Heart left ventricle (tissue), 16 donors: ENCODE data around the gene LCN2. TPM values are rescaled to one million over a fixed set of nuclear protein-coding genes. Genes with fewer than 3 reads are reported as not detected.

Source experiments
- ATAC-seq, 4 donors: fragments of 200-7000 bp; cut with Tn5 transposase; one replicate each; pipeline ENCODE4 v1.9.1; 2020 to 2022; ENCODE audit warnings: moderate library complexity in 4 of 4, mild to moderate bottlenecking in 3 of 4, moderate number of reproducible peaks in 1 of 4
- DNase-seq, 5 donors: peaks; one replicate each; pipeline ENCODE4 v3.0.0-alpha.2; 2020
- H3K27ac ChIP-seq, 12 donors: fragments of 200-600 bp; sonication (generic) in 4 of 12; one replicate each; pipeline versions ENCODE4 v1.5.0 to v1.8.0; 2016 to 2022; ENCODE audit warnings: mild to moderate bottlenecking in 2 of 12
- H3K27me3 ChIP-seq, 9 donors: fragments of 200-600 bp; sonication (generic) in 2 of 9; one replicate each; pipeline versions ENCODE4 v1.5.1 to v1.8.0; 2016 to 2022; ENCODE audit warnings: mild to moderate bottlenecking in 3 of 9
- H3K36me3 ChIP-seq, 9 donors: fragments of 200-600 bp; sonication (generic) in 2 of 9; one replicate each; pipeline versions ENCODE4 v1.5.0 to v1.8.0; 2018 to 2022; ENCODE audit warnings: mild to moderate bottlenecking in 2 of 9
- H3K4me1 ChIP-seq, 12 donors: fragments of 200-600 bp; sonication (generic) in 4 of 12; one replicate each; pipeline versions ENCODE4 v1.5.0 to v1.8.0; 2016 to 2022; ENCODE audit warnings: mild to moderate bottlenecking in 3 of 12
- H3K4me3 ChIP-seq, 12 donors: fragments of 200-600 bp; sonication (generic) in 4 of 12; one replicate each; pipeline versions ENCODE4 v1.5.0 to v1.8.0; 2017 to 2022; ENCODE audit warnings: mild to moderate bottlenecking in 9 of 12, moderate library complexity in 4 of 12
- H3K9me3 ChIP-seq, 12 donors: fragments of 200-600 bp; sonication (generic) in 4 of 12; one replicate each; pipeline versions ENCODE4 v1.5.0 to v1.8.0; 2016 to 2022; ENCODE audit warnings: mild to moderate bottlenecking in 1 of 12
- CTCF ChIP-seq, 12 donors: fragments of 200-600 bp; sonication (generic) in 4 of 12; IDR thresholded peaks; one replicate each; pipeline versions ENCODE4 v1.5.0 to v1.8.0; 2018 to 2022; ENCODE audit warnings: antibody characterized with exemption in 12 of 12, mild to moderate bottlenecking in 5 of 12
- POLR2A ChIP-seq, 2 donors: fragments of 450-650 bp; IDR thresholded peaks; one replicate each; pipeline ENCODE4 v1.6.1; 2017; ENCODE audit warnings: antibody characterized with exemption in 2 of 2, mild to moderate bottlenecking in 2 of 2, moderate library complexity in 2 of 2
- WGBS, 4 donors: extraction: QIAGEN DNeasy Blood & Tissue Kit in 2 of 4; methylation state at CpG; one replicate each; pipeline versions ENCODE4 v1.1.5 to v1.1.7; 2013 to 2018; 5-methylcytosine and 5-hydroxymethylcytosine counted together
- intact Hi-C, 10 donors: fragments of 100-400 bp; cut with DNase I; formaldehyde crosslinking; loops; one replicate each; pipeline versions ENCODE4 v1.11.1 to v1.14.2; 2022
- polyA plus RNA-seq, 2 donors: library from polyadenylated mRNA; stranded (reverse); fragments of 200-250 nt; gene quantifications; one replicate each; pipeline ENCODE4 v1.2.3, GENCODE V29; 2013
- total RNA-seq, 9 donors: library from RNA; depleted of rRNA in 2 of 9; stranded (reverse); fragments of >200 nt in 2 of 9; fragmentation: NEBNext Ultra II Directional in 3 of 9; extraction: Animal tissue kit (Norgen Biotek cat#: 25700) in 3 of 9; gene quantifications; one replicate each; pipeline versions ENCODE4 v1.1.0 to v1.2.4, GENCODE V29; 2016 to 2023
- donor health status: ischemic (EF 13 %, LVEDD 7.1; RV severe dilation, severe dysfunction).
- donor health status: healthy with polysubstance abuse.
- donor health status: DM: no; HTN: yes; CAD: no.
- donor health status: DM: no; HTN: no; CAD: no.
- donor health status: ischemic (EF 25% LVEDD 6.9; RV normal size, moderate dysfunction).
- donor health status: ischemic (EF 25% LVEDD 5.7; RV mildly dilated, moderate dysfunction).
- donor health status: healthy.
- donor health status: DM: yes; HTN: yes; CAD: no.
- donor health status: ischemic (EF 35%, LVEDD 5.7; RV mildly dilated, moderate dysfunction).
- donor health status: nonischemic (EF 11% LVEDD 7.7; RV severe dilation, severe dysfunction).
- donor health status: DM: yes; HTN: yes; CAD: no.
- donor health status: PGD.
- donor health status: ischemic (EF 29% LVEDD 5.4; RV normal size, mild dysfunction).
- donor health status: nonischemic (EF 23%, LVEDD 6.1; RV moderate dilation, normal function).

The LCN2 gene
- total and polyA plus RNA-seq, 11 donors, result 1.1 to 5.8 TPM; not detected in 9

- ATAC-seq (no peak), DNase-seq (no peak)
- H3K27me3 ChIP-seq, result no peaks in the 10 kb centered on the region
- no peaks in the 10 kb centered on the region for H3K9me3 ChIP-seq
- peaks cover 4 to 95% (median 68%) of the 10 kb centered on the region in 9 donors for H3K36me3 ChIP-seq
- no peak overlapping the region for H3K4me3 ChIP-seq
- 89 to 98% (median 93%) methylated on average over 8 of the region's 8 CpGs for WGBS, 4 donors
- no peak for TF ChIP-seq POLR2A (IDR thresholded peaks at IDR 0.05)
- no peak for TF ChIP-seq CTCF (IDR thresholded peaks at IDR 0.05)
- intact Hi-C loops, result no loop called here
- no peak overlapping the region for H3K27ac ChIP-seq
- H3K4me1 ChIP-seq, result peaks cover 0 to 3% (median 0%) of the 10 kb centered on the region in 12 donors
Observed at GRCh38 chr9:128168731-128169308, 19.6 kb downstream of the LCN2 start.

- DNase-seq, result no peak
- H3K9me3 ChIP-seq, result no peaks in the 10 kb centered on the region
- H3K4me1 ChIP-seq, result peaks cover 0 to 2% (median 0%) of the 10 kb centered on the region in 12 donors
- no peak overlapping the region for H3K4me3 ChIP-seq
- peaks cover 4 to 94% (median 67%) of the 10 kb centered on the region in 9 donors for H3K36me3 ChIP-seq
- no peaks in the 10 kb centered on the region for H3K27me3 ChIP-seq
- WGBS, 4 donors, result 82 to 93% (median 90%) methylated on average over 8 of the region's 8 CpGs
- TF ChIP-seq POLR2A (IDR thresholded peaks at IDR 0.05), result no peak
- TF ChIP-seq CTCF (IDR thresholded peaks at IDR 0.05), result no peak
- H3K27ac ChIP-seq, result no peak overlapping the region
- ATAC-seq, result no peak
- intact Hi-C loops, result no loop called here
Observed at GRCh38 chr9:128169492-128169891, 20.2 kb downstream of the LCN2 start.

- Histone ChIP-seq H3K27ac (no peak overlapping the region), H3K4me1 (no peaks in the 10 kb centered on the region), H3K4me3 (no peak overlapping the region), H3K27me3 (no peaks in the 10 kb centered on the region), H3K36me3 (peaks cover 4 to 94% (median 67%) of the 10 kb centered on the region in 9 donors), H3K9me3 (no peaks in the 10 kb centered on the region)
- WGBS, 4 donors, result 90 to 95% (median 91%) methylated on average over 7 to 8 of the region's 8 CpGs
- no peak for TF ChIP-seq CTCF (IDR thresholded peaks at IDR 0.05)
- intact Hi-C loops, result no loop called here
- ATAC-seq, result no peak
- no peak for DNase-seq
Observed at GRCh38 chr9:128169925-128170324, 20.7 kb downstream of the LCN2 start.

- ATAC-seq (no peak), DNase-seq (no peak)
- intact Hi-C loops, result no loop called here
- no peak overlapping the region for H3K4me3 ChIP-seq
- no peak for TF ChIP-seq POLR2A (IDR thresholded peaks at IDR 0.05)
- TF ChIP-seq CTCF (IDR thresholded peaks at IDR 0.05), result no peak
- 70 to 98% (median 90%) methylated on average over 4 of the region's 4 CpGs for WGBS, 4 donors
- H3K27ac ChIP-seq, result no peak overlapping the region
- H3K36me3 ChIP-seq, result peaks cover 13 to 96% (median 71%) of the 10 kb centered on the region in 9 donors
- peaks cover 0 to 2% (median 0%) of the 10 kb centered on the region in 12 donors for H3K9me3 ChIP-seq
- H3K4me1 ChIP-seq, result no peaks in the 10 kb centered on the region
- H3K27me3 ChIP-seq, result no peaks in the 10 kb centered on the region
Observed at GRCh38 chr9:128174062-128174461, 24.8 kb downstream of the LCN2 start.
